NK-92 (cell line): ENCODE measurements around the gene KBTBD3.
"Not testable (repeated sequence)": the region's sequence is repeated elsewhere in the genome, so short reads cannot be mapped to it uniquely, and the experiment has no call there.

Source experiments
- DNase-seq: peaks from one replicate; lab custom pipeline; 2025; ENCODE audit not compliant: unreplicated experiment; lab: John Stamatoyannopoulos, UW

Gene KBTBD3

DNA sequence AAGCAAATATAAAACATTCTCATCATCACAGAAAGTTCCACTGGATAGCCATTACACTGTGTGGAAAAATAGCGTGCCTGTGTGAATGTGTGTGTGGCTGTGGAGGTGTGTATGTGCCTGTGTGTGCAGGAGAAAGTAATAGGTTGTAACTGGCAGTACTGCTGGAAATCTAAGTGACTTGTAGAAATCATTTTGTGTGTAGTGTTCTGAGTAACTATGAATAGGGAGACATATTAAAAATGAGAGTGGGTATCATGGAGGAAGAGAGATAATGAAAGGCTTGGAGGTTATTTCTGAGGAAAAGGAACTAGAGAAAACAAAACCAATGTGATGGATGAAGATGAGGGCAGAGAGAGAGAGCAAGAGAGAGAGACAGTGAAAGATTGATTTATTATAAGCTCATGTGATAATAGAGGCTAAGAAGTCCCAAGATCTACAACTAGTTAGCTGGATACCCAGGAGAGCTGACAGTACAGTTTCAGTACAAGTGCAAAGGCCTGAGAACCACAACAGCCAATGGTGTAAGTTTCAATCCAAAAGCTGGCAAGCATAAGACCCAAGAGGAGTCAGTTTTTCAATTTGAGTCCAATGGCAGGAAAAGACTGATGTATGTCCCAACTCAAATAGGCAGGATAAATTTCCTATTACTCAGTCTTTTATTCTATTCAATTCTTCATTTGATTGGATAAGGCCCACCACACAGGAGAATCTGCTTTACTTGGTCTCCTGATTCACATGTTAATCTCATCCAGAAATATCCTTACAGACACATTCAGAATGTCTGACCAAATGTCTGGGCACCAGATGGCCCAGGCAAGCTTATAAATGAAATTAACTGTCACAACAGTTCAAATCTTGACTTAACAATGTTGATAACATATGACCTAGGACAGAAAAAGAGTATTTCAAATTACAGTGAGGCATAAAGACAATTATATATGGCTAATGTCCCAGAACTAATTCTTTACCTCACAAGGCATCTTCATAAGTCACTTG, 14.9 kb downstream of the KBTBD3 start:
- no peak for DNase-seq

DNA sequence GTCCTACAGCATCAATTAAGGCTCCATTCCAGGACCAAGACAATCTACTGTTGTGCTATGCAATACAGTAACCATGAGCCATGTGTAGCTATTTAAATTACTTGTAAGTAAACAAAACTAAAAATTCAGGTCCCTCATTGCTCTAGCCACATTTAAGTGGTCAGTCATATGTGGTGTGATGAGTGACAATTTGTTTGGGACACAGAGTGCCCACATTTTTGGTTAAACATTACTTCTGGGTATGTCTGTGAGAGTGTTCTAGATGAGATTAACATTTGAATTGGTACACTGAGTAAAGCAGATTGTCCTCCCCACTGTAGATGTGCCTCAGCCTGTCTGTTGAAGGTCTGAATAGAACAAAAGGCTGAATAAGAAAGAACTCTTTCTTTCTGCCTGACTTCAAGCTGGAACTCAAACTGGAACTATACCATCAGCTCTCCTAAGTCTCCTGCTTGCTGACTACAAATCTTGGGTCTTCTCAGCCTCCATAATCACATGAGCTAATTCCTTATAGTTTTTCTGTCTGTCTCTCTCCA, 15.8 kb downstream of the KBTBD3 start:
- no peak for DNase-seq

DNA sequence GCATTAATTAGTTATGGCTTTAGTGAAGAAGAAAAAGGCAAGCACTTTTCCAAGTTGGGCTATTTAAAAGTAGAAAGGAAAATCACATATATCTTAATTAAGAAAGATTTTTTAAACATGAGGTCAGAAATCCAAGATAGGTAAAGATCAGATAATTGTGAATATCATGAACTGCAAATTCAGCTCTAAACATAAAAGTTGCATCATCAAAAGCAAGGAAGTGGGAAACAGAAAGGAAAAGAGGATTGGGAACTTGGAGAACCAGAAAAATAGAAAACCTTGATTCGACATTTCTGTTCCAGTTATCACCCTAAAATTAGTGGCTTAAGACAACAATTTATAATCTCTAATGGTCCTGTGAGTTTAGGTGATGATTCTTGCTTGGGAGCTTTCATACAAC, 17.5 kb downstream of the KBTBD3 start:
- DNase-seq: no peak

DNA sequence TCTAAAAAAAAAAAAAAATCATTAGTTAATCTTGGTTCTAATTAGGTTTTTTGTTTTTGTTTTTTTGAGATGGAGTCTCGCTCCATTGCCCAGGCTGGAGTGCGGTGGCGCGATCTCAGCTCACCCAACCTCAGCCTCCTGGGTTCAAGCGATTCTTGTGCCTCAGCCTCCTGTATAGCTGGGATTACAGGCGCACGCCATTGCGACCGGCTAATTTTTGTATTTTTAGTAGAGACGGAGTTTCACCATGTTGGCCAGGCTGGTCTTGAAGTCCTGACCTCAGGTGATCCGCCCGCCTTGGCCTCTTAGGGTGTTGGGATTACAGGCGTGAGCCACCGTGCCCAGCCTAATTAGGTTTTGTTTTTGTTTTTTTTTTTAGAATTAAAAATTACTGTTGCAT, 18.8 kb downstream of the KBTBD3 start:
- not testable (repeated sequence) for DNase-seq

DNA sequence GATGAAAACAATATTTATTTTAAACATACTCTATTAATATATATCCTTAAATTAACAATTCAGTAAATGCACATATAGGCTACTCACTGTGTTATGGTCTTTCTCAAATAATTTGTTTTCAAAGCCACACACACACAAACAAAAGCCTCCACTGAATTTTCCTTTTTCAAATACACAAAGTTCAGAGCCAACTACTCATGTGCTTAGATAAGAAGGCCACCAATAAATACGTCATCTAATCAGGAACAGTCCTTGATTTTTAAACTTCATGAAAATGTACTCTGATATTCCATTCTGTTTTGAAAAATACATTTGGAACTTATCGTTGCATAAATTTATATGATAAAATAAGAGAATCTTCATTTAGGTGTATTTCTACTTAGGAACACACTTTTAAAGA, 26.0 kb downstream of the KBTBD3 start:
- DNase-seq: no peak

DNA sequence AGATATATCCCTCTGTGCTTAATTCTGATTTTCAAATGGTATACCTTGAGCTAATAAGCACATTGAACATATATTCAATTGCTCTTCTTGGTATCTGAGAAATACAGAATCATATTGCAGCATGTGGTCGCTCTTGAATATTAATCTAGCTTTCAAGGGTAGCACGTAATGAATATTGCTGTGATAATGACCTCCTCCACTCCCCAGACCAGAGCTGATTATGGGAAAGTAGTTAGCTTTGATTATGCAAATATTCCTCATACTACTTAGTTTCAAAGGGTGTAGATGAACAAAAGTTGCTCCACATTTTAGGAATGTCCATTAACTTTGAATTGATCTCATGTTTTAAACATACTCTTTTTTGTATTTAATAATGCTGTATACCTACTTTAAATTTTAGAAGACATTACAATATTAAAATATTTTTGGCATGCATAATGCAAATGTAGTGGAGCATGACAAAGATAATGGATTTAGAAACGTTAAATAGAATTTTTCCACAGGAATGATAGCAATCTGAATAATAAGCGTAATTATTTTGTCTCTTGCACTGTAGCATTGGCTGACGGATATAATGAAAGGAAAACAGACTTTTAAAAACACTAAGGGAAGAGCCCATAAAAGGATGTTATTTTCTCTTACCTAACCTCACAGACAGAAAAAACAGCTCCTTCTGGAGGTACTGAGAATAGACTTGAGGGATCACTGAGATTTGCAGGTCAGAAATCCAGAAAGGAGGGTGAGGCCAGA, 27.2 kb downstream of the KBTBD3 start:
- DNase-seq: no peak

DNA sequence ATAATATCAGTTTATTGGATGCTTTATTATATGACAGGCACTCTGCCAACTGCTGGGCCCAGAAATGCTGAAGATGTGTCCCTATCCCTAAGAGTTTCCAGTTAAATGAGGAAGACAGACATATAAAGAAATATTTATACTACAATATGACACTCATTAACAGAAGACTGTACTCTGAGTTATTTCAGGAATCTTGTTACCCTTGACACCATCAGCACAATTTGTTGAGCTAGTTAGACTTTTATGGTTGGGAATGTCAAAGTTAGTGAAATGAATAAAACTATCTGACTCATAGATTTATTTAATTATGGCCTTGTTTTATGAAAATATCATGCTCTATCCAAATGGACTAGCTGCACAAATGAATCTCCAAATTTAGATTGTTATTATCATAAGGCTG, 29.5 kb downstream of the KBTBD3 start:
- DNase-seq: no peak

DNA sequence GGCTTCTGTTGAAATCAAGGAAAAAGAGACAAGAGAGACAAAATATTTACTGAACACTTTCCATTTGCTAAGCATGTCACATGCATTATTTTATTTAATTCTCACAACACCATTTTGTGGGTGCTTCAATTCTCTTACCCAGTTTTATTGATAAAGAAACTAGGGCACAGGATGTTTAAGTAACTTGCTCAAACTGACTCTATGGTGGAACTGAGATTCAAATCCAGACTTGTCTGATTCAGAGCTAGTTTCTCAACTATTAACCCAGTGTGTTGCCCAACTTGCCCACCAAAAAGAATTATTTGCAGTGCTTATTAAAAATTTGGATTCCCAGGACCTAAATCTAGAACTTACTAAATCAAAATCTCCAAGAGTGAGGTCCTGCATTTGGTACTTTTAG, 33.6 kb downstream of the KBTBD3 start:
- DNase-seq: no peak

DNA sequence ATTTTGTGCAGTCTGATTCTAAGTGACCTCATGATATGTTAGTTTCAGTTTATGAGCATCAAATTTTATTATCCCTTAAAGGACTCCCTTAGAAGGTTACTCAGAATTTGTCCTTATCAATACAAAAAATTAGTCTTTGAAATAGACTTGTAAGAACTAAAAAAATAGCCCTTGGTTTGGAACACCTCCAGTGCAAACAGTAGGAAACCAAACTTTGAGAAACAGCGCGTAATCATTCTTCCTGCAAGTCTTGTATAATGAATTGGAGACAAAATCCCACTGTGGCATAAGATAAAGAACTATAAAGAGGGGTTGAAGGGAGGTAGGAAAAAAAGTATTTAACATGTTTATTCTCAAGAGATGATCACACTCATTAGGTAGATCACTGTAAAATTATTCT, 44.3 kb downstream of the KBTBD3 start:
- no peak for DNase-seq

DNA sequence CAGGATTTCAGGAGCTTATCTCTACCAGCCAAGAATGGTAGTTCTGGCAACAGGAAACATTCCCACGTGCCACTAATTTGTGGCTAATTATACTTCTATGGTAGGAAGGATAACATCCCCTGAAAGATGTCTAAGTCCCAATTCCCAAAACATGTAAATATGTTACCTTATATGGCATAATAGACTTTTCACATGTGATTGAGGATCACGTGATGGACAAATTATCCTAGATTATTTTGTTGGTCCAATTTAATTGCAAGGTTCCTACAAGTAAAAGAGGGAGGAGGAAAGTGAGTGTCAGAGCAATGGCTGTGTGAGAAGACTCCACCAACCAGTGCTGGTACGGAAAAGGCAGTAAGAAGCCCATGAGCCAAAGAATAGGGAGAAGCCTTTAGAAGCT, 45.2 kb downstream of the KBTBD3 start:
- no peak for DNase-seq

DNA sequence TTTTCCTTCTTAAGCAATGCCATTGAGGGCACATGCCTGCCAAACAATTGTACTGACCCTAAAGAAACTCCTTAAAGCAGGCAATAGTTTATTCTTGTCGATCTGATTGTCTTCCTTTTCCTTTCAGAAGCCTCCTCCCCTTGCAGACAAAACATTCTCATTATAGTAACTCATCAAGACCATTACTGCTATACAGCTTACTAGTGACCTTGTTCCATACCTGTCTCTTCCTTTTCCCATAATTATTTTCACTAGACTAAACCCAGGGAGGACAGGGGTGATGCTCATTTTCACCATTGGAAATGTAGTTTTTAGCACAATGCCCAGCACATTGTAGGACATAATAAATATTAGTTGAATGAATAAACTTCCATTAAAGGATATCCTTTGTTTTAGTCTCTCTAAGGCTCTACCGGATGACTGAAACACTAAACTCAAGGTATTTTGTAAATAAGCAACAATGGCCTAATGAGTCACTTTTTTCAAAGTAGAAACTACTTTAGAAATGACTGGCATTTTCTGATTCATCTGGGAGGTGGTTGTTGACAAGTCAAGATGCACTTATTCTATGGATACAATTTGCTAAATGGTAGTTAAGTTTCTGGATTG, 45.8 kb downstream of the KBTBD3 start:
- DNase-seq: no peak

DNA sequence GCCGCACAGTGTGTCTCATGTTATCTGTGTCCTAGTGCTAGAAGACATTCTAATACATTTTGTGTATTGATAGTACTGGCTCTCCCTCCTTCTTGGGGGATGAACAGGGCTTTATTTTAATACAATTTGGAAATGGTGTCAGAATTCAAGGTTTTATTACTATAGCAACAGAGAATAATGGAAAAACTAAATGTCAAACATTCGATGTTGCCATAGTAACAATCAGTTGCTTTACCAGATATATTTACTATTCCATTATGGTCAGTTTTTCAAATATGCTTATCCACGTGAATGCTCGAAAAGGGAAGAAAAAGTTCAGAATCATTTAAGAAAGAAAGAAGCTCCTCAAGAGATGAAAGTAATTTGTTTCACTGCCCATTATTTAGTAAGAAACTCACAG, 46.5 kb downstream of the KBTBD3 start:
- DNase-seq: no peak

DNA sequence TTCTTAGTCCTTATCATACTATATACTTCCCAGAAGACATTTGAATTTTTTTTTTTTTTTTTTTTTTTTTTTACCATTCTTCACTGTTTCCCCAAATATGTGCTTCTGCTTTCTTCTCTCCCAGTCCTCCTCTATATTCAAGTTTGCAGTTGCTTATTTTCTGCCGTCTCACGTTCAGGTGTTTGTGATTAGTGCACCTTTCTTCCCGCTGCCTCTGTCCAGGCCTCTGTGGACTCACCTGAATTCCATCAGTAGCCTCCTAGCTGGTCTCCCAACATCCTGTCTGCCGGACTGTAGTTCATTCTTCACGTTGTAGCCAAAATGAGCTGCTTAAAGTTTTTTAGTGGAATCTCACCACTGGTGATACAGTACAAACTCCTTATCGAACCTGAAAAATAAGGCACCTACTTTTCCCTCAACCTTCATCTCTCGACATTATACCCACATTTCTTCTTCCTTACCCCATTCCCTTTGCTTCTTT, 54.3 kb downstream of the KBTBD3 start:
- no peak for DNase-seq

DNA sequence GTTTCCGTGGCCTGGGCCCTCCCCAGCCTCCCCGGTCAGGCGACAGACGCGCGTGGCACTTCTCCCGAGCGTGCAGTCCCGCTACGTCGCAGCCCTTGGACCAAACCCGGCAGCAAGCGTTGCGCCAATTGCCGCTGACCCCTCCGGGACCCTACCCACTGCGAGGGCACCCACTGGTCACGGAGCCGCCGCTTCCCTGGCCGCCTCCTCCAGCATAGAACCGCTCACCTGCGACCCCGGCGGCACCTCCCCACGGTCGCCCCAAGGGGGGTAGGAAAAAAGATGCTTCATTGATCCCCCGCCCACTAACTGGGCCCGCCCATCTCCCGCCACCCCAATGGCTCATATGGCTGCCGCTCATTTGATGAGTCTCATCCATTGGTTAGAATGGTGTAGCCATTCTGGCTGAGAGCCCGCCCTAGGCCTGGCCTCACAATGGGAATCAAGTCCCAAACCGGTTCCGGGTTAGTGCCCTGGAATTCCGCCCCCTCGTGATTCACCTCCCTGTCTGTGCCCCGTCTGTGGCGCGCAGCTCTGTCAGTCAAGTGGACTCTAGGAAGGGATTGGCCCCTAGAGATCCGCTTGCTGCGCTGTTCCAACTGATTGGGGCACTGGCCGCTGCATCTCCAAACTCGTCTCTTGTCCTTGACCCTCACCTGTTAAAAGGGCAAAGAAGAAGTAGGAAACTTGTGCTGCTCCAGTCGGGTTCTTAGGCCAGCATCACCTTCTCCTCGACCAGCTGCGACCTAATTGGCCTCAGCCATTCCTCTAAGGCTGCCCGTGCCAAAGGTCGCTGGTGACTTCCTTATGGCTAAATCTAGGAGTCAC, 55.0 kb downstream of the KBTBD3 start, which contains the start of gene MSANTD4:
Gene MSANTD4 (minus strand): TSS at position 274 of the 828 bp plus-strand sequence. CDS start 11,323 bp downstream, outside the sequence.
- DNase-seq: peak; percentile 76

DNA sequence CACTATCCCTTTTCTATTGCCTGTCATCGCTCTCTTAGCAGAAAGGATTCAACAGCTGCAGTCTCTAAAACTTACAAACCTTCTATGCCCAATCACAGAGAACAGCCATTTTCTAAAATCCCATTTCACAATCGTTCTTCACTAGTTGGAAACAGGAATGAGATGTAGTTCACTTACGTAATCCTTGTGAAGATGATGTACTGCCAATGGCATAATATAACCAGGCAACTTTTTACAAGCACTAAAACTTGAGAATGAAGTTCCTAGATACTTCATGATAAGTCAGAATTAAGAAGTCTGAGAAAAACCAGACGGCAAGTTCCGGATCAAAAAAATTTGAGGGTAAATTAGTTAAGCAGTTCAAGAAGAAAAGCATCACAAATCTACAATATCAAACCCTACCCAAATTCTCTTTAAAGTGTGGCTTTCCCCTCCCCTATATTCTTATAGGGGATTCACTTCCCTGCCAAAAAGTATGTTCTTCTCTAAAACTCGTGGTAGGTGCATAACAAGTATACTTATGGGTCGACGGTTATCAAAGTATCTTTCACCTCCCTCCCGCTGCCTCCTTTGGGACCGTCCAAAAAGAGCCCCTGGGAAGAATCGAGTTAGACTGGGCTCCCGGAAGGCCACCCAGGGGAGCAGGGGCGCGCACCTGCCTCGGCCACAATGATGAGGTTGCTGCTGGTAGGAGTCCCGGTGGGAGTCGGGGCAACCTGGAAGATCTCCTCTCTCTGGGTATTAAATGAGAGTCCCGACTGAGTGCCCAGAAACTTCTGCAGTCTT, 55.8 kb downstream of the KBTBD3 start:
- DNase-seq: no peak

DNA sequence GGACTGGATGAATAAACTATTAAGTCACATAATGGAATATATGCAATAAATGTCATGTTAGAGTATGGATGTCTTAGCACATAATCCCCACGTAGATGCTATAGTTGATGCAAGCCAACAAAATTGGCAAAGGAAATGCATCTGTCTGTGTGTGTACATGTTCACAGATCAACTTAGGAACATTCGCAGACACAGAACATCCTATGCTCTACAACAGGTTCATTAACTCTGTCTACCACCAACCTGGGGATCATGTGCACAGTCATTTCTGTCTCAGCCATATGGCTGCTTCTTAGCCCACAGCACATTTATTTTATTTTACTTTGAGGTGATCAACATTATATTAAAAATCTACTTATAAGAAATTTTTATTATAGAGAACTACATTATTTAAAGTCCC, 60.1 kb downstream of the KBTBD3 start:
- no peak for DNase-seq

DNA sequence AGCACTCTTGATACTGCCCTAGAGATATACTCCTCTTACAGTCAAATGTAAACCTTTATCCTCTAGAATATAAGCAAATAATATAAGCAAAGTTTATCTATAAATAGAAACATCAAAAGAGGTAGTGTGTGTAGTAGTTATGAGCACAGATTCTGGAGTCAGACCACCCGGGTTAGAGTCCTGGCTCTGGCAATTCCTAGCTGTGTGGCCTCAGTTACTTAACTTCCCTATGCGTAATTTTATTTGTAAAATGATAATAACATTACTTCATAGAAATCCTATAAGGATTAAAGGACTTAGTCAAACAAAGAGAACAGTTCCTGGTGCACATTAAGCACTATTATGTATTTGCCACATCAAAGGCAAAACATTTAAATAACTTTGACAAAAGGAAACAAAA, 62.1 kb downstream of the KBTBD3 start:
- no peak for DNase-seq

DNA sequence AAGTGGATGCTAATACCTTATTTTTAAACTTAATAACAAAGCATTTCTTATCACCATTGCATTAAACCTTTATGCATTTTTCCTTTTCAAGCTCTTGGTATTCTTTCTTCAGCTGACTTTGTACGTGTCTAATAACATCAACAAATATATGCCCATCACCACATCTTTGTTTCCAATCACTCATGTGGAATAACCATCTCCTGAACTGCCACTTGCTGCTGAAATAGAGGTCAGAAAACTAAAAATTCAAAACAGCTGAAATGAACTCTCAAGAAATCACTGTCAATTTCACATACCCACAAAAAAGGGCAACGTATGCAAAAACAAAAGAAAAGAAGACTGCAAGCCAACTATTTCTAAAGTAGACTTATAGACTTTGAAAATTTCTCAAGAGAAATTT, 62.5 kb downstream of the KBTBD3 start:
- no peak for DNase-seq

DNA sequence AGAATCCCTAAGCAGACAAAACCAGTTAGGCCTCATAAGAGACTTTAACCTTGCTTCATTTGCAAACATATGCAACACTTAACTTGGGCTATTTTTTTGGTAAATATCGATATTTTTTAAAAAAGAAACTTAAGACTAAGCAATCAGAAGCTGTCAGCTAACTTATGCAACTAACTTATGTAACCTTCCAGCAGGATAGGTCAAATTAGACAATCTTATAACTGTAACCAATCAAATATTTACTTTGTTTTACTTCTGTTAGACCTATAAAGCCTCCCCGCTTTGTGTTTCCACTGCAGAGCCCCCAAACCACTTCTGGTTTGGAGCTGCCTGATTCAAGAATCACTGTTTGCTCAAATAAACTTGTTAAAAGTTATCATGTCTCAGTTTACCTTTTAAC, 63.1 kb downstream of the KBTBD3 start:
- DNase-seq: no peak

DNA sequence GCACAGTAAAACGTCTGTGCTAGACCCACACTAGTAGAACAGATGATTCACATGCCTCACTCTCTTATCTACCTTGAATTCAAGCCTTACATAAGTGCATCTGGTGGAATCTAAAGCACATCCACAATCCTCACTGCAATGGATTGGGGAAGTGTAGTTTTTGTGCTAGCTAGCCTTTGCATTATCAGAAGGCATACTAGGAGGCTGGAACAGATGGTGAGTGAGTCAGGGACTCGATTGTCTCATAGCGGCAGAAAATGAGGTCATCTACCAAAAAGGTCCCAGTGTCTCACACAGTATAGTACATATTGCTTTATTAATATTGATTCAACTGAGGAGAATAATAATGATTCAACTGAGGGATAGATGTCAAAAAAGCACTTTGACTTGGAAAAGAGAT, 64.4 kb downstream of the KBTBD3 start:
- DNase-seq: no peak
